DND-41 (cell line): ENCODE measurements around the gene BRSK2.

Experiments
- CTCF ChIP-seq: IDR thresholded peaks from 2 replicates; pipeline ENCODE4 v1.5.1; 2012; ENCODE audit warnings: borderline replicate concordance, low read length, moderate library complexity, mild to moderate bottlenecking; ENCODE audit not compliant: poor library complexity, severe bottlenecking; ENCODE audit errors: extremely low read depth
- EZH2 ChIP-seq: IDR thresholded peaks from 3 replicates; pipeline ENCODE4 v1.6.1; 2012; ENCODE audit warnings: borderline replicate concordance, low read depth, mild to moderate bottlenecking, moderate library complexity, low read length, inconsistent platforms; ENCODE audit not compliant: severe bottlenecking

DNA sequence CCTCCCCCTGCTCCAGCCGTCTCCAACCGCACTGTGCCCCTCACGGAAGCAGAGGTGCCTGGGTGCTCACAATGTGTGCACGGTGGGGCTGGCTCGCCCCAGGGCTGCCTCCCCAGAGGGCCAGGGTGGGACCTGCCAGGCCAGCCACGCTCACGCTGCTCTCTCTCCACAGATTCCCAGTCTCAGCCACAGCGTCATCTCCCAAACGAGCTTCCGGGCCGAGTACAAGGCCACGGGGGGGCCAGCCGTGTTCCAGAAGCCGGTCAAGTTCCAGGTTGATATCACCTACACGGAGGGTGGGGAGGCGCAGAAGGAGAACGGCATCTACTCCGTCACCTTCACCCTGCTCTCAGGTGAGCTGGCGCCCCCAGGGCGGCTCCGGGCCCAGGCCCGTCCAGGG is 66.4 kb downstream of the BRSK2 start:
- no peak for TF ChIP-seq CTCF
- TF ChIP-seq EZH2 = no peak
